Inflammatory macrophage treated with lipopolysaccharide for 4 hours (primary cell): ENCODE data around the gene LRMDA.

Experiments
- DNase-seq: peaks from one replicate; pipeline ENCODE4 v3.0.0-alpha.2; 2020

Gene LRMDA

GRCh38 chr10:75682649-75683557 is 251.5 kb downstream of the LRMDA start:
- DNase-seq: no peak

GRCh38 chr10:75685187-75685586 is 253.8 kb downstream of the LRMDA start:
- no peak for DNase-seq

DNA sequence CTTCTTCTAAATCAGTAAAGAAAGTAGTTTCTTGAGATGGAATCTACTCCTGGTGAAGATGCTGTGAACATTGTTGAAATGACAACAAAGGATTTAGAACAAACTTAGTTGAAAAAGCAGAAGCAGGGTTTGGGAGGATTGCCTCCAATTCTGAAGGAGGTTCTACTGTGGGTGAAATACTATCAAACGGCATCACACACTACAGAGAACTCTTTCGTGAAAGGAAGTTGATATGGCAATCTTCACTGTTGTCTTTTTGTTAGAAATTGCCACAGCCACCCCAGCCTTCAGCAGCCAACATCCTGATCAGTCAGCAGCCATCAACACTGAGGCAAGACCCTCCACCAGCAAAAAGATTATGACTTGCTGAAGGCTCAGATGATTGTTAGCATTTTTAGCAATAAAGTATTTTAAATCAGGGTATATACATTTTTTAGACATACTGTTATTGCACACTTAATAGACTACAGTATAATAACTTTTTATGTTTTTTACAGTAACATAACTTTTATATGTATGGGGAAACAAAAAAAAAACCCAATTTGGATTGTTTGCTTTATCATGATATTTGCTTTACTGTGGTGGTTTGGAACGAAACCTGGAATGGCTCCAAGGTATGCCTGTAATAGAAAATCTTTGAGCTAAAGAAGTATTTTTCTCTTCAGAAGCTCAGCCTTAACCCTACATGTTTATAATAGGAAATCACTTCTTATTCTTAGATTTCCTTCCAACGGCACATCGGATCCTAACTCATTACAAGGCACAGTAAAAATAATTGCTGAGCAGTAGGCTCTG is 257.3 kb downstream of the LRMDA start:
- peak; percentile 30 for DNase-seq

DNA sequence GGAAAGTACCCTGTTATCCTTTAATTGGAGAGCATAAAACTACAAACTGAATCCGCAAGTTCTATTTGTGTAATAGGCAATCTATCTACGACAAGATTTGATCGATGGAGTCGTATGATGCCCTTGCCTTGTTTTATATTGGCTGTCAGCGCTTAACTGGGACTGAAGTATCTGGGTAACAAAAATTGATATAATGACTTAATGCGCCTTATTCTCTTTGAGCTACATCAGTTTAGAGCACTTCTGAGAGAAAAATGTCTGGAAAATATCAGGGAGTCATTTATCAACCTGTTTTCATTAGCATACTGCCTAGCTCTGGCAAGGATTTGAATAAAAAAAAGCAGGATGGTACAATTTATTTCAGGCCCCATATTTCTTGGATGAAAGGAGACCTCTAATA is 262.1 kb downstream of the LRMDA start:
- no peak for DNase-seq

DNA sequence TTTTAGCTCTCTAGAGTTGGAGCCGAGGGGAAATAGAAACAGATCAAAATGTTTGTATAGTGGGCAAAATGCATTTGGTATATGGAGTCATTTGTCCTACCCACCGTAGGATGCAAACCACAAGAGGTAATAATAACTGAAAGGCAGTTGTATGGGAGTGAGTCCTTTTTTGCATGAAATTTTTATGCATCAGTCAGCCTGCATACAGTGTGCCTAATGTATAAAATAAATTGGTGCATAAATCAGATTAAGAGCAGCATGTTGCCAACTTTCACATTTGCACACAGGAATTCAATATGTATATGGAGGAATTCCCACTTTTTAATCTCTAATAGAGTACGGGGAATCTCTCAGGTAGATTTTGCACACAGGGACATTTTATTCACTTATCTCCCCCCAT is 262.8 kb downstream of the LRMDA start:
- no peak for DNase-seq

DNA sequence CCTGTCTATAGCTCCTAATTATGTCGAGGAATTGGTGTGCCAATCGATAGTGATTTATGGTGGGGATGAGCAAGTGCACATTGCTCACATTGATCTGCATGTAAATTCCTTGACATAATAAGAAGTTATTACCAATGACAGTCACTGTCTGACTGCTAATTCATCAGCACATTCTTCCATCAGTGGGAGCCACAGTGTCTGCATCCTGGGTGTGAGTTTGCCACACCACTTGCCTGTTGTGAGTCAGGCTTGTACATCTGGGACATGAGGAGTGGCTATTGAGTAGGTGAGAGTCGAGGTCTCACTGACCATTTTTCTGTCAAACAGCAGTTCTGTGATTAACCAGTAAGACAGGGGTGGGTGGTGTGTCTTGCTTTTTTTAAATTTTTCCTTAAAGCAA is 263.4 kb downstream of the LRMDA start:
- DNase-seq: no peak

- DNase-seq: no peak
These were observed 264.6 kb downstream of the LRMDA start for GRCh38 chr10:75695994-75696393.

GRCh38 chr10:75696536-75696935 is 265.1 kb downstream of the LRMDA start:
- DNase-seq: peak; percentile 94

DNA sequence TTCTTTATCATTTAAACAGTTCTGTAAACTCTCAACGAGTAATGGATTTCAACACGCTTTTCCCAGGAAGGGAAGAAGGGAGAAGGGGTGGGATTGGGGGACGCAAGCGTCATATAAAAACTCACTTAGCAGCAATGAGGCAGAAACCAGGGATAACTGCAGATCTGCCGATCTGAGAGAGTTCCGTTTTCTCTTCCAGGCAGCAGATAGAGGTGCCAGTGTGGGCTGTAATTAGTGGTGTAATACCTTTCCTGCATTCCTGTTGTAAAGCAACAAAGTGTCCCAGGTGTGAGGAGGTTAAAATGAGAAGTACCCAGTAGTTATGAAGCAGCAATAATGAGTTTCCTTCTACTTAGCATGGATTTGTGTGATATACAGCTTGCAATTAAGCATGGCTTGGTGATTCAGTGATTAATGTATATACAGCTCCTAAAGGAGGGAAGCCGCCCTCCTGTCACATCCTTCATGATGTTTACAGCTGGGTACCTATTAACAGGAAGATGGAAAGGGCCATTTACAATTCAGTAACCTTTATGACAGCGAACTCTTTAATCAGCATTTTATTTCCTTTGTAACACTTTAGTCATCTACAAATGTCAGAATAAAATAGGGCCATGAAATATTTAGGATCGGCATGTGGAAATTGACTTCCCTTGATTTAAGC is 271.9 kb downstream of the LRMDA start:
- DNase-seq: no peak

- DNase-seq: no peak
These were observed 274.0 kb downstream of the LRMDA start for GRCh38 chr10:75705426-75705825.

DNA sequence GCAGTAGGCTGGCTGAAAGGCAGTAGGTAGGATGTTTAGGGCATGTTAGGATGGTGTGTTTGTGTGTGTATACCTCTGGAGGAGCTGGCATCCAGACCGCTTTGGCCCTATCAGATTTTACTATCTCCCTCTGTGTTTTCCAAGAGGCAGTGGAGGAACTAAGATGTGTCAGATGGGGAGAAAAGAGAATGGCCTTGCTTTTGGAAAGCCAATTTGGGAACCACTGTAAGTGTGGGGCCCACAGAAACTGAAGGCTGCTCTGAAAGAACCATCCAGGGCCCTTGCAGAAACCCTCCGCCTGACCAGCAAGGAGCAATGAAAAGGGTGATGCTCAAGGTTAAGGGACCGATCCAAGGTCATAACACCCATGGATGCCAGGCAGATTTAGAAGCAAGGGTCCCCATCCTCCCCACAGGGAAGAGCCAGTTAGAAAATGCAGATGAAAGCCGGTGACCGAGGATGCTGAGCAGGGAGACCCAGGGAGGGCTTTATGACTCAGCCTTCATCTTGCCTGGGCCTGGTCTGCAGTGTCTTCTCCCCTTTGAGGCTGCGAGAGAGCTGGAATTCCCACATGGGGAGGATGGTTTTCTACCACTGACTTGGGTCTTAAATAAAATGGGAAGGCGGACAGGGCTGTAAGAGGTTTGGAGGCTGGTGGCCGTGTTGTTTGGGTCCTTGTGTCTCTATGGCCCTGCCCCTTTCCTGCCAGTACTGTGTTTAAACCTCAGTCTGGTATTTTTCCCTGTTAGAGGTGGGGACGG is 275.8 kb downstream of the LRMDA start:
- DNase-seq: no peak

DNA sequence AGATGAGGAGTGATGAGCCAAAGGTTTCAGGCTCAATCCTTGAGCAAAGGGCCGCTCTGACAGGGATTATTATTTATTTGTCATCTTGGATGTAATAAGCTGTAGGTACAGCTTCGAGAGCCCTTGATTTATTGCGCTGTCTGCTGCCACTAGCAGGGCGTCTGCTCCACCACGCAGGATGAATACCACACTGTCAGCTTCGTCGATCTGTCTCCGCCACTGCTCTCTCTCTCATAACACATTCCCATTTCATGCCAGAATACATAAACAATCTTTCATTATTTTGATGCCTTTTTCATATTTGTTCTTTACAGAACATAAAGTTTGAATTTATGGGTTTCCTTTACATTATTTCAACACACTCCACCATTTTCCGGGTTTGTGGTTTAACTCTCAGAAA is 276.6 kb downstream of the LRMDA start:
- no peak for DNase-seq

DNA sequence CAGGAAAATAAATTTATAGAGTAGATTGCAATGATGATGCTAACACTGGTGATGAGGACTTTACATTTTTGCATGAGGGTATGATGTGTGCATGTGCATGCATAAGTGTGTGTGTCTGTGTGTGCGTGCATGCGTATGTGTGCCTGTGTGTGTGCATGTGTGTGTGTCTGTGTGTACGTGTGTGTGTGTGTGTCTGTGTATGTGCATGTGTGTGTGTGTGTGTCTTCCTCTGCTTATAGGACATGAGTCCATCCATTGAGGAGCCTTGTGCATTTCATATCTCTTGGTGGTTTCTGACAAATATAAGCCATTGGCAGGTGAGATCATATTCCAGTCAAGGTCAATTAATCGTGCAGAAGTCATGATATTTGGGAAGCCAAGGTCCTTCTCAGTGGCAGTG is 277.8 kb downstream of the LRMDA start:
- no peak for DNase-seq

DNA sequence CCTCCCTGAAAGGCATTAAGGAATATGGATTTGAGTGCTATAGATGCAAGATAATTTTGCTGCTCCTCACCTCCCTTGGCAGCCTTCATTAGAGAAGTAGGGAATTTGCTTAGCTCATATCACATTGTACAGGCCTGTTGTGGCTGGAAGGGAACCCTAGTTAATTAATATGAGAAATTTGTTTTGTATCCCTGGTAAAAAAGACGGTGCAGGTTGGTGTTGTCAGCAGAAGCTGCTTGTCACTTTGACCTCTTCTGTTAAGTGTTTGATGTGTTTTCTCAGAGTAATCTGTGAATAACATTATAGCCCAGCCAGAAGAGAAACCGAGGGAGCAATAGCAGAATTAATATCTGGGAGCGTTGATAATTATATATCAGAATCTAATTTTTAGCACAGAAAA is 278.4 kb downstream of the LRMDA start:
- DNase-seq: no peak

- DNase-seq: no peak
These were observed 280.9 kb downstream of the LRMDA start for GRCh38 chr10:75712242-75712880.

DNA sequence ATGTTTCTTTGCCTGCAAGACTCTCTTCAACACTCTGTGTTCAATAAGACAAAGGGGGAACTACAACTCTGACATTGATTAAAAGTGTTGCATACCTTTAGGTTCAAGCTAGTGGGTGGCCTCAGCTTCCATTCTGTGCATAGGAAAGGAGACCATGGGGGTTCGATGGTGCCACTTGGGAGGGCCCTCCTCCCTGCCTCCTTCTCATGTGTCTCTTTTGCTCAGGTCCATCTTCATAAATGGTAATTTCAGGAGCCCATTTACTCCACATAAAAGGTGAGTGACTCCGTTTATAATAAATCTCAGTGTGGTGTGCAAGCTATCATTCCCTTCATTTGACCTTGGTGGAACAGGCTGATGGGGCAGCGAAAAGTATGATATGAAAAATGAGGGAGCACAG is 285.1 kb downstream of the LRMDA start:
- no peak for DNase-seq

DNA sequence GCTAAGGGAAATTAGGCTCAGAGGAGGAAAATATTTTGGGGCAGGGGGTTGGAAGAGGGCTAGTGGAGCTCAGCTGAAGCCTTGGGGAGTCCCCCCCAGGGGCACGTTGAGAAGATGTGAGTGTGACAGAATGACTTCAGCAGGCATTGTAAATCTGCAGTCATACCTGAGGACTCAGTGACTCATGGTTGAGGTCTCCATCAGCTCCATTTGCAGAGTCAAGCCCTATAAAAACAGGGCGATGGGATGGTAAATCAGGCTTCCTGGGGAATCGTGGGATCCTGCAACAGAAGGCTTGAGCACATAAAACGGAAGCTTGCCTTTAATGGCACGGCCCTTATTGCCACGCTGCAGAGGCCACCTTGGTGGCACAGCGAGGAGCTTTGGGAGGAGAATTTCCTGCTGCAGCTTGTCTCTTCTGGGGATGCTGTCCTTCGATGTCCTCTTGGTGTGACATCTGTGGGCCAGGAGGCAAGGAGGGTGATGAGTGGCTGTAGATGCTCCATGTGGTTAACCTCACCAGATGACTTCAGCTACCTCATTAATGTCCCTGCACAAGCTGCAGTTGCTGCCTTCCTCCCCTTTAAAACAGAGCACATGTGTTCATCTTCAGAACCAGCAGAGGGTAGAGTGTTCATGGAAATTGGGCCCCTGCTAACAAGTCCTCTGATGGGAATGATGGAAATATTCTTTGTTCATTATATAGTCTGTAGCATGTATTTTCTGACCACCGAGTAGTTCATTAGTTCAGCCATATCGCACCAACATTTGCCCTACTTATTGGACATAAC is 285.9 kb downstream of the LRMDA start:
- DNase-seq: no peak

DNA sequence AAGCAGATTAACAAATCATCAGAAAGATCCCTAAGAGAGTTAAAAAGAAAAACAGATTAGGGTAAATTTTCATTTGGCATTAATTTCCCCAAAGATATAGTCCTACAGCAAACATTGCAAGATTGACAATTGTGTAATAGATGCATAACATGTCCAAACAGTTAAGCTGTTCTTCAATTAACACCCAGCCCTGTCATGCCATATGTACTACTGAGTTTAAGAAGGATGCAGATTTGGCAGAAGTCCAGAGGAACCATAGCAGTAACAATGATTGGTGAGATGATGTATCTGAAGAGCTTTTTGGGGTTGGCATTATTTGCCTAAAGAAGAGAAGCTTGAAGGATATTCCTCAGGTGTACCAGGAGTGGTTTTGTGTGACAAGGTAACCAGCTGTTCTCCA is 287.6 kb downstream of the LRMDA start:
- peak; percentile 44 for DNase-seq

DNA sequence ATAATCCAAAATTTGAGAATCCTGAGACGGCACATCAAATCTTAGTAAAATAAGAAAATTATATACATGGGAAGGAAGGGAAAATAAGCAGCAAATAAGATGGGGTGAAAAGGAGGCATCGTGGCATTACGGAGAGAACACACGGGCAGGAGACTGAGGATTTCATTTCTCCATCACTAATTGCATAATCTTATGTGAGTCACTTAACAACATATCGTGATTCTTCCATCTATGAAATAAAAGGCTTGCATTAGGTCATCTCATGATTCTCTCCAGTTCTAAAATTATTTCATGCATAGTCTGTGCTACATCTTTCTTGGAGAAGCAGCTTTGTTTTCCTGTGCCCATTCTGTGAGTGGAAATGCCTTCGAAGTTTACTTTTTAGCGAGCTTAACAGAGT is 288.7 kb downstream of the LRMDA start:
- peak; percentile 67 for DNase-seq

DNA sequence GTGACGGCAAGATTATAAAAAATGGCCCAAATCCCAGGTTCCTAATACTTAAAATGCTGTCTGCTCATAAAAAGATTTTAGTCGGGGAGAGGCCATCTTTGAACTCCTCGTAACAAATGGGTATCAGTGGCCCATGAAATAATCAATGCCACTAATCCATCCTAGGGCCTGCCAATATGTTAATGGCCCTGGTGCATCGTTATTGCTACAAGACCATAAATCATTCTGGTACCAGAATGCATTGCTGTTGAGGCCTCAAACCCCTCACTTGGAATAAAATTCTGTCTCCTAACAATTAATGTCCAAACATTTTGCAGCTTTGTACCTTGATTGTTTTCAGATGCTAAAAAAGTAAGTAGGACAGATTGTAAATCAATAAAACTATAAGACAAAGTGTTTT is 290.6 kb downstream of the LRMDA start:
- DNase-seq: no peak

DNA sequence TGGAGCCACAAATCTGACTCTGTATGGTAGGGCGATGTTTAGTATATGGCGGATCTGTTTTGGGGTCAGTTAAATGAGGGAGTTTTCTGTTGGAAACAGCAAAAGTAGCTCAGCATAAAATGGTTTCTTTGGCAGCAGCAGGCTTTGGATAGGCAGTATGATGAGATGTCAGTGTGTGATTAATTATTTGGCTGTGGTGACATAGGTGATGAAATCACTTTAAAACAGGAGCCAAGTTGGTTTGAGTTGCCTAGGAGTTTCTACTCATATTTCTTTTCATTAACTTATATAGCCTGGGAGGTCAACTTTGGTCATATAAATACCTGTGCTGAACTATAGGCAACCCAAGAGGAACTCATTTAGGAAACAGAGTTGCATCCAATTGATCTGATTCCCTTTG is 291.2 kb downstream of the LRMDA start:
- DNase-seq: no peak
